T-helper 22 cell (primary cell): ENCODE data around the gene CITED4.
"Not testable (repeated sequence)": the region's sequence is repeated elsewhere in the genome, so short reads cannot be mapped to it uniquely, and the experiment has no call there.

ENCODE experiments used
- DNase-seq: peaks from one replicate; pipeline ENCODE4 v3.0.0-alpha.2; 2020; ENCODE audit warnings: low read depth

The CITED4 gene, protein sequence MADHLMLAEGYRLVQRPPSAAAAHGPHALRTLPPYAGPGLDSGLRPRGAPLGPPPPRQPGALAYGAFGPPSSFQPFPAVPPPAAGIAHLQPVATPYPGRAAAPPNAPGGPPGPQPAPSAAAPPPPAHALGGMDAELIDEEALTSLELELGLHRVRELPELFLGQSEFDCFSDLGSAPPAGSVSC

DNA sequence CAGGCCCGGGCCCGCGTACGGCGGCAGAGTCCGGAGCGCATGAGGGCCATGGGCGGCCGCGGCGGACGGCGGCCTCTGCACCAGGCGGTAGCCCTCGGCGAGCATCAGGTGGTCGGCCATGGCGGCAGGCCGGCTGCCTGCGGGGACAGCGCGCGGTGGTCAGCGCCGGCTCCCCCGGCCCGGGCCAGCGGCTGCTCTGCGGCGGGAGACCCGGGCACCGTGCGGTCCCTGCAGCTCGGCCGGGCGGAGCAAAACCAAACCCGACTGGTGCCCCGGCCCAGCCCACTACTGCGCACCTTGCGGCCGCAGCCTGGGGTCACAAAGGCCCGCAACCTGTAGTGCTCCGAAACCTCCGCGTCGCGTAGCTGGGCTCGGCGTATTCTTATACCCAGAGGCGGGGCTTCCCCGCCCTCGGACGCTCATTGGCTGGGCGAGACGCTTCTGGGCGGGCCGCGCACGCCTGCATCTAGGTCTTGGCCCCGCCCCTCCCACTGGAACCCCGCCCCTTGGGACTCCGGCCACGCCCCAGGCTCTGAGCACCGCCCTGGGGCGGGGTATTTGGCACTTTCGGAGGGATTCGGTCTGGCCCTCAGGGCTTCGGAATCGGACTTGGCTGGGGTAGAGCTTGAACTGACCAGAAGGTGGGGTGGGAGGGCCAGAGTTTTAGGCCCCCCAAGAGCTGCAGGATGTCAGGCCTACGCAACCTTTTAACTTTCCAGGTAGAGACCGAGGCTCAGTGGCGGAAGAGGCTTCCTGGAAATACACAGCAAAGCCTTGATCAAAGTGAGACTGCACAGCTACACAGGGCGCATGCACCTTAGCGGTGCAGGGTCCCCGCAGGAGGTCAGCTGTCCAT lies at the start of gene CITED4:
TSS of gene CITED4 (minus strand) at position 356 of the 856 bp plus-strand sequence. CDS start at position 120, 236 bp downstream.
- peak; percentile 91 for DNase-seq

DNA sequence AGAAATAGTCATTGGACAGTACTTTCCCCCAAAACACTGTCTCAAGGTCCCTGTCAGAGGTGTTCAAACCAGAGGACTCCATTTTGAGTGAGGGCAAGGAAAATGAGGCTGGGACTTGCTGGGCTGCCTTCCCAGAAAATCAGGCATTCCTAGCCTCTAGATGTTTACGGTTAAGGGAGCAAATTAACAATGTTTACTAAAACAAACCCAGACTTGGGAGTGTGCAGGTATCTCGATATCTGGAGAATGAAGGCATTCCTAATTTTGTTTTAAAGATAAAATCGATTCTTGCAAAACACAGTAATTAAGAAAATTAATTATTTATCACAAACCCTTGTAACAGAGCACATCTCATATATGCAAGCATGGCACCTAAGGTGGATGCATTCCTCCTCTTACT lies 48.9 kb upstream of the CITED4 start:
- DNase-seq, result no peak

DNA sequence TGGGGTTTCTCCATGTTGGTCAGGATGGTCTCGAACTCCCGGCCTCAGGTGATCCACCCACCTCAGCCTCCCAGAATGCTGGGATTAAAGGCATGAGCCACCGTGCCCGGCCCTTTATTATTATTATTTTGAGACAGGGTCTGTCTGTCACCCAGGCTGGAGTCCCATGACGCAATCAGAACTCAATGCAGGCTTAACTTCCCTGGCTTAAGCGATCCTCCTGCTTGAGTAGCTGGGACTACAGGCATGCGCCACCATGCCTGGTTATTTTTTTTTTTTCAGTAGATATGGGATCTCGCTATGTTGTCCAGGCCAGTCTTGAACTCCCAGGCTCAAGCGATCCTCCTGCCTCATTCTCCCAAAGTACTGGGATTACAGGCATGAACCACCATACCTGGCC lies 47.1 kb upstream of the CITED4 start:
- no peak for DNase-seq

DNA sequence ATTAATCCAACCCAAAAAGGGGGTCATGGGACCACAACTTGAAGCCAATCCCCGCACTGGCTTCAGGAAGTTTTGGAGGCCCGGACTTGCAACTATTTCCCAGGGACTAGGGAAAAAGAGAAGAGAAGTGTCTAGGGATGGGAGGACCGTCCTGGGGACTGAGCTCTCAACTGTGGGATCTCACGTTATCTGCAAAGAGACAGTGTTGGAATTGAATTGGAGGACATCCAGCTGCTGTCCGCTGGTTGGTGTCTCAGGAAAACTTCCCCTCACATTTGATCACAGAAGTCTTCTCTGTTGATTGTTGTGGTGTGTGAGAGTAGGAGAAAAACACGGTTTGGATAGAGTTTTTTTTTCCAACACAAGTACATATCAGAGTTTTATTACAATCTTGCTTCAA lies 46.2 kb upstream of the CITED4 start:
- no peak for DNase-seq

DNA sequence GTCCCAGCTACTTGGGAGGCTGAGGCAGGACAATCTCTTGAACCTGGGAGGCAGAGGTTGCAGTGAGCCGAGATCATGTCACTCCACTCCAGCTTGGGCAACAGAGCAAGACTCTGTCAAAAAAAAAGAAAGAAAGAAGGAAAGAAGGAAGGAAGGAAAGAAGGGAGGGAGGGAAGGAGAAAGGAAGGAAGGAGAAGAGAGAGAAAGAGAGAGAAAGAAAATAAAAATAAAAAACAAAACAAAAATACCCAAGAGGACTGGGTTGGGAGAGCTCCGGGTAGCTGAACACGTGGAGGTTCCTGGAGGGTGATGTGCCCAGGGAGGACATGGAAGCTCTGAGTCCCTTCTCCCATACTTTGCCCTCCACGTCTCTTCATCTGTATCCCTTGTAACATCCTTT lies 45.7 kb upstream of the CITED4 start:
- no peak for DNase-seq

DNA sequence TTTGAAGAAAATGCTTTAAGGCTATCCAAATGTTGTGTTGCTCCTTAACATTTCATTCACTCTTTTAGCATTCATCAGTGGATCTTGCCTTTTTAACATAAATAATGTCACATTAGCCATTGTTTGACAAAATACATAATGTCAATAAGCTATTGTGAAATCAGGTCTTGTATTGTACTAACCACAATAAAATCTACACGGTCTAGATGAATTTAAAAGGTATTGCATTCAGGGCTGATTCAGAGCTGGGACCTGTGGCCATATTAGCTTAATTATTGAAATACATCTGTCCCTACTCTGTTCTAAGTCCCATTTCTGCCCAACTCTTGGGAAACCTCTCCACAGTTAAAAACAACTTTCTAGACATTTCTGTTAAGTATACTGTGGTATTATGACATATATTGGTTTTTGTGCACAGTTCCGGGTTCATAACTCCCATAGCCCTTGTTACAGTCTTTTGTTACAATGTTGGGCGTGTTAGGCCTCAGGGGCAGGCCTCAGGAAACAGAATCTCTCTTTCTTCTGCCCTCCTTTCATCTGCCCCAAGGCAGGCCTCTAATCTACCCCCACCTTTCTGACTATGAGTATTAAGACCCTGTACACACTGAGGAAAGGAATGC lies 44.7 kb upstream of the CITED4 start:
- no peak for DNase-seq

DNA sequence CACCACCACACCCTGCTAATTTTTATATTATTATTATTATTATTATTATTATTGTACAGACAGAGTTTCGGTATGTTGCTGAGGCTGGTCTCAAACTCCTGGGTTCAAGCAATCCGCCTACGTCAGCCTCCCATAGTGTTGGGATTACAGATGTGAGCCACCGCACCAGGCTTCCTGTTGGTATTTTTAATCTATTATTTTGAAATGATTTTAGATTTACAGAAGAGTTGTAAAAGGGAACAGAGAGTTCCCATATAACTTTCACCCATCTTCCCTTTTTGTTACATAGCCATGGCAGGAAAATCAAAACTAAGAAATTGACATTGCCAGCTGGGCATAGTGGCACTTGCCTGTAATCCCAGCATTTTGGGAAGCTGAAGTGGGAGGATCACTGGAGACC lies 42.9 kb upstream of the CITED4 start:
- no peak for DNase-seq

DNA sequence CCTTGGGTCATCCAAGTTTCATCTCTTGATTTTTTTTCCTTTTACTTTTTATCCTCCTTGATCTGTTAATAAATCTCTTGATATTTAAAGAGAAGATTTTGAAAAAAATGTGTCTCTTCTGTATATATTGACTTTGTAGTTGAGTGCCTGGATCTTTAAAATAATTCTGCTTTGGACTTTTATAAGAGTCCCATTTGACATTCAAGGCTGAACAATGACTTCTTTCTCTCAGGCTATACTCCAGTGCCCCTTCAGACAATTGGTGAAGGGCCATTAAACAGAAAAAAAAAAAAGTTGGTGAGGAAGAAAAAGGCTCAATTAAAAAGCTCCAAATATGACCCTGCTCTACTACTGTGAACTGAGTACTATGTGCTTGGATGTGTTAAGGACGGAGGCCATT lies 40.9 kb upstream of the CITED4 start:
- no peak for DNase-seq

DNA sequence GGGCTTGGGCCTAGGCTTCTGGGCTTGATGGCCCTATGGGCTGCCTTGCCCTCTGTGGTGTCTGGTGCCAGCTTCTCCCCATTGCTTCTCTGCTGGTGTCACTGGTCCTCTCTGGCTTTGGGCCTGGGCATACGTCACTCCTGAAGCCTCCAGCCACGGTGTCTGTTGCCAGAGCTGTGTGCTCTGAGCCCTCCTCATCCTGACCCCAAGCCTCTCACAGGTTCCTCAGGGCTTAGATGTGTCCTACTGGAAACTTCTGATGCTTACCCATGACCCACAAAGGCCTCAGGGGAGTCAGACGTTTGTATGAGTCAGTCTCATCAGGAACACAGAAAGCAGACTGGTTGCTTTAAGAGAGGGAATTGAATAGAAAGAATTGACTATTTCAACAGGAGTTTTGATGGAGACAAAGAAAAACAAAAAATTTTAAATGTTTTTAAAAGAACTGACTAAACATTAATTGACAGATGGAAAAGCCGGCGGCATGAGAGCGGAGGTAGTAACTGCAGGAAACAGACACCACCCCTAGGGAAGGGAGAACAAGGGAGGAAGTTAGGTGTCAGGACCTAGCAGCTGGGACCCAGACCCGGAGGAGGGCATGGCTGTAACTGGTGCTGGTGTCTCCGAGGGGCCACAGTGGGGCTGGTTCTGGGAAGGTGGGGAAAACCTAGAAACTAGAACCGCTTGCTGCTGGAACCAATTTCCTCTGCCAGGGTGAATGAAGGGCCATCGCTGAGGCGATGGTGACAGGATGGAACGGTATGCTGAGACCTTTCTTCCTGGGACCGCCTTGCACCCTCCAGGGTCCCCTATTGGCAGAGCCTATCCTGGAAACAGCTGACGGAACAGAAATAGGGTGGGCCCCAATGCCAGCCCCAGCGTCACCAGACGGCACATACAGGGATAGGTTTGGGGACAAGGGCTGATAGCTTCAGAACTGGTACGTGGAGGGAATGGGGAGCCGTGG lies 40.0 kb upstream of the CITED4 start:
- no peak for DNase-seq

DNA sequence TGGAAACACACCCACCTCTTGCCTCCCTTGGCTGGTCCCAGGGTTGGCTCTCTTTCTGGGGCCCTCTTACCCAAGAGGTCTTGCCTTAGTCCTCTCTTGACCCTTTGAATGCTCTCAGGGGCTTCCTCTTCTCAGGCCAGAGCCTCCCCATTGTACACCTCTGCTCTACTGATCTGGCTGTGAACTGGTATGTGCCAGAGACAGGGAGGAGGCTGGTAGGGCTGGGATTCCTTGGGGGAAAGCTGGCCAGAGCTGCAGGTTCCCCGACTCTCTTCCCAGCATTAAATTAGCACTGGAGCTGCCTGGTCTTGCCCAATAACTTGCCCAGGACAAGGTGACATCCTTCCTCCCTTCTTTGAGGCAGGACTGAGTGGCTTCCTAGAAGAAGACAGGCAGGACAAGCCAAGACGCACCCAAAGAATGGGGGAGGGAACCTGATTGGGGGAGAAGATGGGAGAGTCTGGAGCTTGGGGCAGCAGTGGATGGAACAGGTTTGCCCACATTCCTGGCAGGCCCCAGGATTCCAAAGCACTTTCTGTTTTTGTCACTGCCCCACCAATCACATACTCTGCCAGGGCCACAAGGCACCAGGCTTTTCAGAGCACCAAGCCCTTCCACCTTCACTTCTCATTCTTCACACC lies 37.2 kb upstream of the CITED4 start:
- no peak for DNase-seq

DNA sequence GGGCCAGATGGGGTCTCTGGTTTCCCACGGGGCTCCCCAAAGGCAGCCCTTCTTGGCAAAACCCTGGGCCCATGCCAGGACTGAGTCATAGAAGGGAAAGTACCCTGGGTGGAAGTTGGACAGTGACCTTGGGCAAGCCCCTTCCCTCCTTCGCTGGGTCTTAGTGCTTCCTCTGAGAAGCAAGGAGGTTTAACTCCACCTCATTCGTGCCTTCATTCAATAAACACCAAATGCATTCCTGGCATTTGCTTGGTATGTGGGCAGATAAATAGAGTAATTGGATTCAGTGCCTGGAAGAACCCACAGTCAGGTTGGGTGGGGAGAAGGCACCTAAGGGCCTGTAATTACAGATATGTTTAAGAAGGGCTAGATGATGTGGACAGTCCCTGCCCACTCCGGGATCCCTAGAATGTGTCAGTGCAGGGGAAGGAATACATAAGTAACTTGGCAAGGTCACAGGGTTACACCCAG lies 36.3 kb upstream of the CITED4 start:
- no peak for DNase-seq

DNA sequence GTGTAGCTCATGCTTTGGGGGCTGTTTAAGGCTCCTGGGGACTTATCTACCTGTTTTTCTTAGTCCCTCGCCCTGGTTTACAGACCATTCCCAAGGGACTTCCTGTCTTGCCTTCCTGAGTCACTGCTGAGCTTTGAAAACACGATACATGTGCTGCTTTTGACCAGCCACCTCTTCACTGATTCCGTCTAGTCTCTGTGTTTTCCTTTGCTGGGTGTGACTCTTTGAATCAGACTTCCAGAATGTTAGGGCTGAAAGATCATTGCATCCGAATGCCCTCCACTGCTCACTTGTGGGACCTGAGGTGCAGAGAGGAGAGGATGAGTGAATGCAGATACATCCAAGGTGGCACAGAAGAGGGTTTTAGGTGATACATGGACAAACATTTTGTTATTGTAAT lies 35.4 kb upstream of the CITED4 start:
- no peak for DNase-seq

DNA sequence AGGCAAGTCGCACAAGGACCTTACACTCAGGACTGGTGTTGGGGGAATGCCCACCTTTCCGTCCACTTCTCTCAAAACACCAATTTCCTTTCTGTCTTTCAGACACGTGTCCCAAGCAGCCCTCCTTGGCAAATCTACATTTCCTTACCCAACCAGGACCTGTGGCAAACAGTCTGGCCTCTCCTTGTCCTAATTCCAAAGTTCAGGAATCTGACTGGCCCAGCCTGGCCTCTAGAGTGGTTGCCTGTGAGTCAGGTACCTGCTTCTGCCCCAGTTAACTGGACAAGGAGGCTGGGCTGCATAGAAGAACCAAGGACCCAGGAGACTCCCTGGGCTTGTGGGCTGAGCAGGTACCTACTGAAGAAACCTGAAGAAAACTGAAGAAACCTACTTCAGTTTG lies 34.3 kb upstream of the CITED4 start:
- DNase-seq, result no peak

DNA sequence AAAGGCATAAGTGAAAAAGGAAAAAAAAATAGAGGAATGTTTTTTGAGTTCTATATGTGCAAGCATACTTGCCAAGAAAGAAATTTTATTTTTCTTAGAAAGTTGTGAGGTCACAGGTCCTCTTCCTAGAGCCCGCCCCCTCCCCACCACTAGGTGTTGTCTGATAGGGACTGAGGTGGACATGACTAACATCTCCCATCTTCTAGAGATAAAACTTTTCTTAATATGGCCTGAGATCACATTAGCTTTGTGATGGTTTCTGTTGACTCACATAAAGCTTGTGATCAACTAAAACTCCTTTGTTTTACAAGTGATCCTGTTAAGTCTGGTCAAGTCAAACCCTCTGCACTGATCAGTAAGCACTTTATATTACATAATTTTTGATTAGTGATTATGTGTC lies 33.4 kb upstream of the CITED4 start:
- no peak for DNase-seq

DNA sequence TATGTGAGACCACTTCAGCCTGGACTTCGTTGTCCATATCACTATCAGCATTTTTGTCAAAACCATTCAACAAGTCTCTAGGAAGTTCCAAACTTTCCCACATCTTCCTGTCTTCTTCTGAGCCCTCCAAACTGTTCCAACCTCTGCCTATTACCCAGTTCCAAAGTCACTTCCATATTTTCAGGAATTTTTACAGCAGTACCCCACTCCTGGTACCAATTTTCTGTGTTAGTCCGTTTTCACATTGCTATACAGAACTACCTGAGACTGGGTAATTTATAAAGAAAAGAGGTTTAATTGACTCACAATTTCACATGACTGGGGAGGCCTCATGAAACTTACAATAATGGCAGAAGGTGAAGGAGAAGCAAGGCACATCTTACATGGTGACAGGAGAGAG lies 32.7 kb upstream of the CITED4 start:
- not testable (repeated sequence) for DNase-seq

DNA sequence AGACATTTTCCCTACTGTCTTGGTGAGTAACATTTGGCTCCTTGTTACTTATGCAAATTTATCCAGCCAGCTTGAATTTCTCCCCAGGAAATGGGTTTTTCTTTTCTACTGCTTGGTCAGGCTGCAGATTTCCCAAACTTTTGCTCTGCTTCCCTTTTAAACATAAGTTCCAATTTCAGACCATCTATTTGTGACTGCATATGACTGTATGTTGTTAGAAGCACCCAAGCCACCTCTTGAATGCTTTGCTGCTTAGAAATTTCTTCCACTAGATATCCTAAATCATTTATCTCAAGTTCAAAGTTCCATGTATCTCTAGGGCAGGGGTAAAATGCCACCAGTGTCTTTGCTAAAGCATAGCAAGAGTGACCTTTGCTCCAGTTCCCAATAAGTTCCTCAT lies 32.3 kb upstream of the CITED4 start:
- no peak for DNase-seq

DNA sequence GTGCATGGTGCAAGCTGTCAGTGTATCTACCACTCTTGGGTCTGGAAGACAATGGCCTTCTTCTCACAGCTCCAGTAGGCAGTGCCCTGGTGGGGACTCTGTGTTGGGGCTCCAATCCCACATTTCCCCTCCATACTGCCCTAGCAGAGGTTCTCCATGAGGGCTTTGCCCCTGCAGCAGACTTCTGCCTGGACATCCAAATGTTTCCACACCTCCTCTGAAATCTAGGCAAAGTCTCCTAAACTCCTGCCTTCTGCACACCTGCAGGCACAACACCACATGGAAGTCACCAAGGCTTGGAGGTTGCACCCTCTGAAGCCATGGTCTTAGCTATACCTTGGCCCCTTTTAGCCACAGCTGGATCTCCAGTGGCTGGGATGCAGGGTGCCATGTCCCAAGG lies 31.8 kb upstream of the CITED4 start:
- DNase-seq, result no peak

DNA sequence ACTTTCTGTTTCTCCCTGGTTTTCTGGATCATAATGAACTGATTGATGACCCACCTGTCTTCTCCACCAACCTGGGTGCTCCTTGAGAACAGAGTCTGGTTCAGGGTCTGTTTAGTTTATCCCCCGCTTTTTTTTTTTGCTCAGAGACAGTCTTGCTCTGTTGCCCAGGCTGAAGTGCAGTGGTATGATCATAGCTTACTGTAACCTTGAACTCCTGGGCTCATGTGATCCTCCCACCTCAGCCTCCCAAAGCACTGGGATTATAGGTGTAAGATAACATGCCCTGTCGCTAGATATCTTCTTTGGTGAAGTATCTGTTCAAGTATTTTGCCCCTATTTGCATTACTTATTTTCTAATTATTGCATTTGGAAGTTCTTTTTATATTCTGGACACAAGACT lies 30.2 kb upstream of the CITED4 start:
- no peak for DNase-seq

DNA sequence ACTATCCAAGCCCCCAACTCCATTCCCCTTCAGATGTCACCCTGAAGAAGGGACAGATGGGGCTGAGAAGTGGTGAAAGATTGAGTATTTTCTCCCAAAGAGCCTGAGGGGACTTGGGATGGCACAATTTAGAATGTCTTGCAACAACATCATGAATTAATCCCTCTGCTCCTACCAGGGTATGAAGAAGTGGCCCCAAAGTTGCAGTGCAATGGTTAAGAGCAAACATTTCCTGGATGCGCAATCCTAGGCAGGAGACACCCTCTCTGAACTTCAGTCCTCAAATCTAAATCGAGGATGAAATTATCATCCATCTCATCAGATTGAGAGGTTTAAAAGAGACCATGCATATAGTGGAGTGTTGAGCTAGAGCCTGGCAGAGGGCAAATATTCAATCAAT lies 28.6 kb upstream of the CITED4 start:
- no peak for DNase-seq

DNA sequence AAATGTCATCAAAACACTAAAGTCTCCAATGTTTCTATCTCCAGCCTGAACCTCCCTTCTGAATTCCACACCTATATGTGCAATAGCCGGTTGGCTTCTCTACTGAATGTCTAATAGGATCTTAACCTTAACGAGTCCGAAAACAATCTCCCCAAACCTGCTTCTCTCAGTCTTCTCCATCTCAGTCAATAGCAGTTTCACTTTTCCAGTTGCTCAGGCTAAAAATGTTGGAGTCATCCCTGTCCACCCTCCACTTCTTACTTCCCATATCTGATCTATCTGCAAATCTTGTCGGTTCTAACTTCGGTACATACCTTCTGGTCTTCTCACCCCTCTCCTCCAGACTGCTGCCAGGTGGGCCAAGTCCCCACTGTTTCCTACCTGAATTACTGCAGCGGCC lies 25.5 kb upstream of the CITED4 start:
- DNase-seq, result no peak

DNA sequence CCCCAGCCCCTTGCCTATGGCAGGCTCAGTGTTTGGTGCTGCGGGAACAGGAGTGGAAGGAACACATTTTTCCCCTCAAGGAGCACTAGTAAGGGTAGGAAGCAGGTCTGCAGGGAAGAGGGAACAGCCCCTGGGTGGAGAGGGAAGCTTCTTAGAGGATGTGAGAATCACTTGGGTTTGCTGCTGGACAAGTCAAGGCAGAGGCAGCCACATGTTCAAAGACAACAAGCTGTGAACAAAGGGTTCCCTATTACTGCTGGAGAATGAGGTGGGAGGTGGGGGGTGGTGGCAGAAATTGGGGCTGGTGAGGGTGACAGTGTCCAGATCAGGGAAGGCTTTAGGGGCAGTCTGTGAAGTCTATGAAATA lies 24.8 kb upstream of the CITED4 start:
- DNase-seq, result no peak
